Ishikawa (cell line): ENCODE results near the gene RPS6KA2.

Experiments used
- CEBPB ChIP-seq: IDR thresholded peaks from 2 replicates; pipeline ENCODE4 v1.6.1; 2012
- EGR1 ChIP-seq: IDR thresholded peaks from 2 replicates; pipeline ENCODE4 v1.6.1; 2012
- EP300 ChIP-seq: IDR thresholded peaks from 2 replicates; pipeline ENCODE4 v1.6.1; 2012; ENCODE audit warnings: borderline replicate concordance
- TEAD4 ChIP-seq: IDR thresholded peaks from 2 replicates; pipeline ENCODE4 v1.6.1; 2012
- TF ChIP-seq, protein P1 (sequence below): IDR thresholded peaks from 2 replicates; pipeline ENCODE4 v1.6.1; 2012; ENCODE audit warnings: low read depth, mild to moderate bottlenecking

DNA sequence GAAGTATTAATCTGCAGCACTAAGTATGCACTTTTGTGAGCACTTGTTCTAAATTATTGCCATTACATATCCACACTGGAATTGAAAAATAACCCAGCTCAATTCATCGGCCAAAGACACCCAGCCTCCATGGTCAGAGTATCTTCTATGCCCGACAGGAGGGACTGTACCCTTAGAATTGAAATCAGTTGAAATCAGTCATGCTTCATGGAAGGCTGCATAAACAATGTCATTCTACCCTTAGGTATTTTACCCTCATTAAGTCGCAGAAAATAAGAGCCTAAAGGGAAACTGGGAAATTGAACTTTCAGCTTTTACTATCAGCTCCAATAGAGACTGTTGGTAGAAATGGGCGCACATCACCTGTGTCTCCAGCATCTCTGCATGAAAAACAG is 37.7 kb downstream of the RPS6KA2 start:
- no peak for TF ChIP-seq CEBPB
- no peak for TF ChIP-seq EGR1
- TF ChIP-seq, protein P1, sequence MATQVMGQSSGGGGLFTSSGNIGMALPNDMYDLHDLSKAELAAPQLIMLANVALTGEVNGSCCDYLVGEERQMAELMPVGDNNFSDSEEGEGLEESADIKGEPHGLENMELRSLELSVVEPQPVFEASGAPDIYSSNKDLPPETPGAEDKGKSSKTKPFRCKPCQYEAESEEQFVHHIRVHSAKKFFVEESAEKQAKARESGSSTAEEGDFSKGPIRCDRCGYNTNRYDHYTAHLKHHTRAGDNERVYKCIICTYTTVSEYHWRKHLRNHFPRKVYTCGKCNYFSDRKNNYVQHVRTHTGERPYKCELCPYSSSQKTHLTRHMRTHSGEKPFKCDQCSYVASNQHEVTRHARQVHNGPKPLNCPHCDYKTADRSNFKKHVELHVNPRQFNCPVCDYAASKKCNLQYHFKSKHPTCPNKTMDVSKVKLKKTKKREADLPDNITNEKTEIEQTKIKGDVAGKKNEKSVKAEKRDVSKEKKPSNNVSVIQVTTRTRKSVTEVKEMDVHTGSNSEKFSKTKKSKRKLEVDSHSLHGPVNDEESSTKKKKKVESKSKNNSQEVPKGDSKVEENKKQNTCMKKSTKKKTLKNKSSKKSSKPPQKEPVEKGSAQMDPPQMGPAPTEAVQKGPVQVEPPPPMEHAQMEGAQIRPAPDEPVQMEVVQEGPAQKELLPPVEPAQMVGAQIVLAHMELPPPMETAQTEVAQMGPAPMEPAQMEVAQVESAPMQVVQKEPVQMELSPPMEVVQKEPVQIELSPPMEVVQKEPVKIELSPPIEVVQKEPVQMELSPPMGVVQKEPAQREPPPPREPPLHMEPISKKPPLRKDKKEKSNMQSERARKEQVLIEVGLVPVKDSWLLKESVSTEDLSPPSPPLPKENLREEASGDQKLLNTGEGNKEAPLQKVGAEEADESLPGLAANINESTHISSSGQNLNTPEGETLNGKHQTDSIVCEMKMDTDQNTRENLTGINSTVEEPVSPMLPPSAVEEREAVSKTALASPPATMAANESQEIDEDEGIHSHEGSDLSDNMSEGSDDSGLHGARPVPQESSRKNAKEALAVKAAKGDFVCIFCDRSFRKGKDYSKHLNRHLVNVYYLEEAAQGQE: no peak
- no peak for TF ChIP-seq TEAD4
- TF ChIP-seq EP300: no peak
